Progenitor cell of endocrine pancreas (in vitro differentiated cells): Measurements from ENCODE around the gene NTSR1. TPM values are rescaled to one million over a fixed set of nuclear protein-coding genes. Genes with fewer than 3 reads are reported as not detected.

Source experiments
- DNase-seq: peaks from one replicate; pipeline ENCODE4 v3.0.0; 2021; ENCODE audit warnings: low spot score; ENCODE audit not compliant: unreplicated experiment
- H3K27ac Mint-ChIP-seq: 2 replicates; pipeline ENCODE4 v1.8.0; 2021; ENCODE audit warnings: mild to moderate bottlenecking, moderate library complexity, mixed read lengths
- H3K27me3 Mint-ChIP-seq: 2 replicates; pipeline ENCODE4 v1.8.0; 2021; ENCODE audit warnings: mixed read lengths
- H3K36me3 Mint-ChIP-seq: 2 replicates; pipeline ENCODE4 v1.8.0; 2022; ENCODE audit warnings: mixed read lengths; ENCODE audit not compliant: insufficient read depth
- H3K4me1 Mint-ChIP-seq: 2 replicates; pipeline ENCODE4 v1.8.0; 2021; ENCODE audit warnings: low read depth, mixed read lengths
- H3K4me3 Mint-ChIP-seq: 2 replicates; pipeline ENCODE4 v1.8.0; 2021; ENCODE audit warnings: low read depth, mild to moderate bottlenecking, moderate library complexity, mixed read lengths
- H3K9me3 Mint-ChIP-seq: 2 replicates; pipeline ENCODE4 v1.8.0; 2021; ENCODE audit warnings: low read depth, mixed read lengths
- total RNA-seq: library from RNA; stranded (reverse); gene quantifications from 2 replicates; pipeline ENCODE4 v1.2.1, GENCODE V29; 2021
- TF ChIP-seq, protein P1 (sequence below): fragments of 200-600 bp; sonication (generic); IDR thresholded peaks from one replicate; pipeline ENCODE4 v1.5.0; 2021; ENCODE audit warnings: antibody characterized with exemption, mild to moderate bottlenecking; ENCODE audit not compliant: unreplicated experiment

The NTSR1 gene
- total RNA-seq, 1 donor from 2014 or later = not detected

DNA sequence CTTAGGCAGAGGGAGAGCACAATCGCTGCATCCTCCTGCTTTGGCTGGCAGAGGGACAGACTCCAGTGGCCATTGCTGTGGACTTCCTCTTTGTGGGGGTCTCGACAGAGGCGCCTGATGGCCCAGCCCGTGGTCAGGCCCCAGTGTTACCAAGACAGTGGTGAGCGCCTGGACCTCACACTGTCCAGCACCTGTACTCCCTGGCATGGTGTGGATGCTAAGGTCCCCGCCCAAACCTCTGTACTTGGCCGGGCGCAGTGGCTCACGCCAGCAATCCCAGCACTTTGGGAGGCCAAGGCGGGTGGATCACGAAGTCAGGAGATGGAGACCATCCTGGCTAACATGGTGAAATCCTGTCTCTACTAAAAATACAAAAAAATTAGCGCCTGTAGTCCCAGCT lies 2.3 kb upstream of the NTSR1 start:
- H3K9me3 Mint-ChIP-seq = no peaks in the 10 kb centered on the region
- no peak overlapping the region for H3K4me3 Mint-ChIP-seq
- H3K27me3 Mint-ChIP-seq = peaks cover 62% of the 10 kb centered on the region
- no peaks in the 10 kb centered on the region for H3K36me3 Mint-ChIP-seq
- H3K4me1 Mint-ChIP-seq = no peaks in the 10 kb centered on the region
- H3K27ac Mint-ChIP-seq = no peak overlapping the region
- TF ChIP-seq, protein P1, sequence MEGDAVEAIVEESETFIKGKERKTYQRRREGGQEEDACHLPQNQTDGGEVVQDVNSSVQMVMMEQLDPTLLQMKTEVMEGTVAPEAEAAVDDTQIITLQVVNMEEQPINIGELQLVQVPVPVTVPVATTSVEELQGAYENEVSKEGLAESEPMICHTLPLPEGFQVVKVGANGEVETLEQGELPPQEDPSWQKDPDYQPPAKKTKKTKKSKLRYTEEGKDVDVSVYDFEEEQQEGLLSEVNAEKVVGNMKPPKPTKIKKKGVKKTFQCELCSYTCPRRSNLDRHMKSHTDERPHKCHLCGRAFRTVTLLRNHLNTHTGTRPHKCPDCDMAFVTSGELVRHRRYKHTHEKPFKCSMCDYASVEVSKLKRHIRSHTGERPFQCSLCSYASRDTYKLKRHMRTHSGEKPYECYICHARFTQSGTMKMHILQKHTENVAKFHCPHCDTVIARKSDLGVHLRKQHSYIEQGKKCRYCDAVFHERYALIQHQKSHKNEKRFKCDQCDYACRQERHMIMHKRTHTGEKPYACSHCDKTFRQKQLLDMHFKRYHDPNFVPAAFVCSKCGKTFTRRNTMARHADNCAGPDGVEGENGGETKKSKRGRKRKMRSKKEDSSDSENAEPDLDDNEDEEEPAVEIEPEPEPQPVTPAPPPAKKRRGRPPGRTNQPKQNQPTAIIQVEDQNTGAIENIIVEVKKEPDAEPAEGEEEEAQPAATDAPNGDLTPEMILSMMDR = no peak
- DNase-seq = no peak

DNA sequence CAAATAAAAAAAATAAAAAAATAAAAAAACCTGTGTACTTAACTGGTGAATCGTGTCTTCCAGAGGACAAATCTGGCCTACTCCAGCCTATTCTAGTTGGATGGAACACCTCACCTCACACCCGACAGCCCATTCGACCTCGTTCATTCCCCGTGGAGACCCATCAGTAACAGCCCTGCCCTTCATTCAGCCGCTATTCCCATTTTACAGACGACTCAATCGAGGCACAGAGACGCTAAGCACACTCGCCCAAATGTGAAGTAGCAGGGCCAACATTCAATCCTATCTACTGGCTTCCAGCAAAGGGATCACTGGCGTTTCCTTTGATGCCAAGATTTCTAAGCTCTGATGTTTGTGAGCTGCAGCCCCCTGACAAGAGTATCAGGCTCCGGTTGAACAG lies 1.8 kb upstream of the NTSR1 start:
- H3K27ac Mint-ChIP-seq = no peak overlapping the region
- H3K4me3 Mint-ChIP-seq = no peak overlapping the region
- H3K27me3 Mint-ChIP-seq = peaks cover 65% of the 10 kb centered on the region

DNA sequence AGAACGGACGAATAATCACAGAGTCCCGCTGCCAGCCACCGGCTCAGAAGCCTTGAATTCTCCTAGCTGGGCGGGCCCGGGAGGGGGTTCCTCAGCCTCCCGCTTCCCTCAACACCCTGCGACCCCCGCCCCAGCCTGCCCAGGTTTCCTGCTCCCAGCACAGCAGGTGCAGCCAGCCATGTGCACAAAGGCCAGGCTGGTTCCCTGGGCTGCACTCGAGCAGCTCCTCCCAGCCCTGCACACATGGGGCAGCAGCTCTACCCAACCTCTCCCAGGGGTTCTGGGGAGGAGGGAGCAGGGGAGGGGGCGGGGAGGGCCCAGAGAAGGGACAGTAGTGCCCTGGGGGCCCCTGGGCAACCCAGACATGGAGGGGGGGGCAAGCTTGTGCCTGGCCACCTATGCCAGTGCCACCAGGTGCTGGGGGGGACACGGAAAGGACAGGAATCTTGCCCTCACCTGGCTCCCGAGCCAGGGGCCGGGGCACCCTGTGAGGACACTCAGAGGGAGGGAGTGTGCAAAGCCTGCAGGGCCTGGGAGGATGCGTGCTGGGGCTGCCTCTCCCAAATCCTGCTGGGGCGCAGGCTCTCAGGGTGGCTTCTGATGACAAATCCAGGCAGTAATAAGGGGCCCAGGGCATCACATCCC lies 1.2 kb upstream of the NTSR1 start:
- H3K9me3 Mint-ChIP-seq = no peaks in the 10 kb centered on the region
- DNase-seq = no peak
- peaks cover 69% of the 10 kb centered on the region for H3K27me3 Mint-ChIP-seq
- TF ChIP-seq, protein P1 = no peak
- no peak overlapping the region for H3K4me3 Mint-ChIP-seq
- no peak overlapping the region for H3K27ac Mint-ChIP-seq
- H3K4me1 Mint-ChIP-seq = no peaks in the 10 kb centered on the region
- H3K36me3 Mint-ChIP-seq = no peaks in the 10 kb centered on the region

More for the DNA sequence above, 1.8 kb upstream of the NTSR1 start:
- no peak for DNase-seq
- Mint-ChIP-seq H3K4me1 (no peaks in the 10 kb centered on the region), H3K36me3 (no peaks in the 10 kb centered on the region), H3K9me3 (no peaks in the 10 kb centered on the region)
- TF ChIP-seq, protein P1 = no peak

DNA sequence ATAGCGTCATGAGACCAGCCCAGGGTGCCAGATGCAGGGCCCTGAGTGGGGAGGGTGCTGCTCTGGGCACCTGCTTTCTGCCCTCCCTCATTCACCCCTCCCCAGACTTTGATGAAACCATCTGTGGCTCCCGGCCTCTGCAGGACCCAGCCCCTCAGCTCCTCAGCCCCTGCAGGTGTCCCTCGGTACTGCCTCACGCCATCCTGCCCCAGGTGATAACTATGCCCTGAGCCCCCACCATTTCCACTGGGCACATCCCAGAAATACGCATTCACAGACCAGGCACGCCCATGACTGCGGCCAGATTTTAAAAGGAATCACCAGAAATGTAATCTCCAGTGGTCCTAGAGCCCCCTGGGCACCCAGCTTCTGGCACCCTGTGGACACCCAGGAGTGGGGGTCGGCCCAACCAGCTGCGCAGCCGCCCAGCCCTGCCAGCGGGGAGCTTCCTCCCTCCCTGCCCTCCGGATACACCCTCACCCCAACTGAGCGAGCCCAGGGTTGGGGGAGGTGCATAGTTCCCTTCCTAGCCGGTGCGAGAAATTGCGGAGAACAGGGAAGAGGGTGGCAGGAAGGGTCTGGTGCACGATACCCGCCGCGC lies 615 bp upstream of the NTSR1 start:
- no peak overlapping the region for H3K4me3 Mint-ChIP-seq
- peaks cover 68% of the 10 kb centered on the region for H3K27me3 Mint-ChIP-seq
- no peaks in the 10 kb centered on the region for H3K9me3 Mint-ChIP-seq
- no peak overlapping the region for H3K27ac Mint-ChIP-seq
- no peak for DNase-seq
- H3K4me1 Mint-ChIP-seq = no peaks in the 10 kb centered on the region
- H3K36me3 Mint-ChIP-seq = no peaks in the 10 kb centered on the region
- TF ChIP-seq, protein P1 = peak; percentile 57

DNA sequence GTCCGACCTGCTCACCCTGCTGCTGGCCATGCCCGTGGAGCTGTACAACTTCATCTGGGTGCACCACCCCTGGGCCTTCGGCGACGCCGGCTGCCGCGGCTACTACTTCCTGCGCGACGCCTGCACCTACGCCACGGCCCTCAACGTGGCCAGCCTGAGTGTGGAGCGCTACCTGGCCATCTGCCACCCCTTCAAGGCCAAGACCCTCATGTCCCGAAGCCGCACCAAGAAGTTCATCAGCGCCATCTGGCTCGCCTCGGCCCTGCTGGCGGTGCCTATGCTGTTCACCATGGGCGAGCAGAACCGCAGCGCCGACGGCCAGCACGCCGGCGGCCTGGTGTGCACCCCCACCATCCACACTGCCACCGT lies 885 bp downstream of the NTSR1 start:
- Mint-ChIP-seq H3K36me3 (no peaks in the 10 kb centered on the region), H3K4me1 (no peaks in the 10 kb centered on the region), H3K9me3 (peaks cover 3% of the 10 kb centered on the region), H3K4me3 (no peak overlapping the region), H3K27me3 (peaks cover 75% of the 10 kb centered on the region), H3K27ac (no peak overlapping the region)
- DNase-seq = no peak
- TF ChIP-seq, protein P1 = no peak
